ENCODE results near the gene MBD6.
A peak's percentile ranks its signal among the peaks of the same experiment; 100 is the strongest.

The MBD6 gene

GRCh38 chr12:57536597-57536942, 13.9 kb downstream of the MBD6 start:
- Histone ChIP-seq H3K4me1 (ENCODE audit: insufficient read depth, insufficient read length) (no peaks in the 10 kb centered on the region), H3K27me3 (ENCODE audit: insufficient read depth, insufficient read length) (no peaks in the 10 kb centered on the region), H3K9me3 (ENCODE audit: insufficient read depth, low read length) (no peaks in the 10 kb centered on the region), H3K4me3 (ENCODE audit: insufficient read length, low read depth) (no peak overlapping the region), H3K36me3 (ENCODE audit: insufficient read depth, insufficient read length, low read length) (peaks cover 81% of the 10 kb centered on the region), H3K9ac (ENCODE audit: insufficient read length, low read depth) (no peak overlapping the region)
- DNase-seq (ENCODE audit: low read depth, low spot score), result no peak
- TF ChIP-seq SUZ12 (IDR thresholded peaks at IDR 0.05; ENCODE audit: extremely low read depth, insufficient read depth, insufficient read length), result no peak
- no peak for TF ChIP-seq YY1 (IDR thresholded peaks at IDR 0.05; ENCODE audit: insufficient read depth, insufficient read length)
- no peak for TF ChIP-seq ZNF274 (IDR thresholded peaks at IDR 0.05; ENCODE audit: low read depth, low read length)

DNA sequence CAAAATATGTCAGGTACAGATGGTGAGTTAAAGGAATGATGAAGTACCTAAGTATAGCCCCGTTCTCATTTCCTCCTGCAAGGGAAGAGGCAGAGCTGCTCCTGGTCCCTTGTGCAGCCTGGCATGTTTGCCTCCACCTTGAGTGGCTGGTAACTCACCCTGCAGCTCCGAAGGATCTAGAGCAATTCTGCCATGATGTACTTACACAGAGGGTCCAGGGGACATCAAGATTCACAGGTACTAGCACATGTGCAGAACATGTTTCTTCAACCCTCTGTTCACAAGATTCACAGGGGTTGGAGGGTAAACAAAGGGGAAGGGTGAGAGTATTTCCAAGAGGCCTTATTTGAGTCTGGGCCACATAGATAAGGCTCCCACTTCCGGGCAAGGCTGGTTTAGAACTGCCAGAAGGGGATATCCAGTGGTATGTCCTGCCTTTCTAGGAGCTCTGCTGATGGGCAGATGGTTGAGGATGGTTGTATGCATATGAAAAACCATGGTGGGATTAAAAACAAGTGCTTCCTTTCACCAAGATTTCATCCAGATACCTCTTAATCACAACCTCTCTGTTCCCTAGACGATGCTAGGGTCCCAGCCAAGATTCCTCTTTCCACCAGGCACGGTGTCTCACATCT, 16.6 kb downstream of the MBD6 start:
- no peaks in the 10 kb centered on the region for H3K9me3 ChIP-seq (ENCODE audit: insufficient read depth, low read length)
- no peak for TF ChIP-seq SUZ12 (IDR thresholded peaks at IDR 0.05; ENCODE audit: extremely low read depth, insufficient read depth, insufficient read length)
- no peak for TF ChIP-seq YY1 (IDR thresholded peaks at IDR 0.05; ENCODE audit: insufficient read depth, insufficient read length)
- no peak for TF ChIP-seq ZNF274 (IDR thresholded peaks at IDR 0.05; ENCODE audit: low read depth, low read length)
- H3K9ac ChIP-seq (ENCODE audit: insufficient read length, low read depth), result no peak overlapping the region
- no peak overlapping the region for H3K4me3 ChIP-seq (ENCODE audit: insufficient read length, low read depth)
- H3K27me3 ChIP-seq (ENCODE audit: insufficient read depth, insufficient read length), result no peaks in the 10 kb centered on the region
- H3K36me3 ChIP-seq (ENCODE audit: insufficient read depth, insufficient read length, low read length), result peaks cover 68% of the 10 kb centered on the region
- no peaks in the 10 kb centered on the region for H3K4me1 ChIP-seq (ENCODE audit: insufficient read depth, insufficient read length)
- DNase-seq (ENCODE audit: low read depth, low spot score), result no peak

DNA sequence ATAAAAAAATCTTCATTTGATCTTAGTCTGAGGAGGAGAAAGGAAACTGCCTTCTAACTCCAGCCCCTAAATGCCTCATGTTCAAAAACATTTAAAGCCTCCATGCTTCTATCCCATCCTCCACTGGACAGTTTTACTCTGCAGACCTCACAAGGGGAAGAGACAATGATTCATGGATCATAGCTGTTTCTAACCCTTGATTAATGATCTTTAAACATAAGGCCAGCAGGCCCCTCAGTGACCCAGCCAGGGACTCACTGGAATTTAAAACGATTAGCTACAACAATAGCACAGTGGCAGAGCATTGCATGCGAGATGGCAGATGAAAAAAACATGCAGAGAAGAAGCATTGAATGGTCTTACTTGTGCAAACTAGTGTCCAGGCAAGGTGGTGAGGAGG, 18.4 kb downstream of the MBD6 start:
- H3K4me3 ChIP-seq (ENCODE audit: insufficient read length, low read depth), result no peak overlapping the region
- peaks cover 67% of the 10 kb centered on the region for H3K36me3 ChIP-seq (ENCODE audit: insufficient read depth, insufficient read length, low read length)
- no peaks in the 10 kb centered on the region for H3K9me3 ChIP-seq (ENCODE audit: insufficient read depth, low read length)
- TF ChIP-seq SUZ12 (IDR thresholded peaks at IDR 0.05; ENCODE audit: extremely low read depth, insufficient read depth, insufficient read length) (no peak), ZNF274 (IDR thresholded peaks at IDR 0.05; ENCODE audit: low read depth, low read length) (no peak), YY1 (IDR thresholded peaks at IDR 0.05; ENCODE audit: insufficient read depth, insufficient read length) (no peak)
- DNase-seq (ENCODE audit: low read depth, low spot score), result no peak
- peaks cover 4% of the 10 kb centered on the region for H3K4me1 ChIP-seq (ENCODE audit: insufficient read depth, insufficient read length)
- no peaks in the 10 kb centered on the region for H3K27me3 ChIP-seq (ENCODE audit: insufficient read depth, insufficient read length)
- no peak overlapping the region for H3K9ac ChIP-seq (ENCODE audit: insufficient read length, low read depth)

- DNase-seq (ENCODE audit: low read depth, low spot score), result no peak
- no peaks in the 10 kb centered on the region for H3K9me3 ChIP-seq (ENCODE audit: insufficient read depth, low read length)
- TF ChIP-seq SUZ12 (IDR thresholded peaks at IDR 0.05; ENCODE audit: extremely low read depth, insufficient read depth, insufficient read length), result no peak
- TF ChIP-seq ZNF274 (IDR thresholded peaks at IDR 0.05; ENCODE audit: low read depth, low read length), result no peak
- TF ChIP-seq YY1 (IDR thresholded peaks at IDR 0.05; ENCODE audit: insufficient read depth, insufficient read length), result no peak
- no peak overlapping the region for H3K4me3 ChIP-seq (ENCODE audit: insufficient read length, low read depth)
- H3K4me1 ChIP-seq (ENCODE audit: insufficient read depth, insufficient read length), result peaks cover 9% of the 10 kb centered on the region
- H3K27me3 ChIP-seq (ENCODE audit: insufficient read depth, insufficient read length), result no peaks in the 10 kb centered on the region
- H3K36me3 ChIP-seq (ENCODE audit: insufficient read depth, insufficient read length, low read length), result peaks cover 61% of the 10 kb centered on the region
- no peak overlapping the region for H3K9ac ChIP-seq (ENCODE audit: insufficient read length, low read depth)
Measured at GRCh38 chr12:57541717-57542116, 19.1 kb downstream of the MBD6 start.

DNA sequence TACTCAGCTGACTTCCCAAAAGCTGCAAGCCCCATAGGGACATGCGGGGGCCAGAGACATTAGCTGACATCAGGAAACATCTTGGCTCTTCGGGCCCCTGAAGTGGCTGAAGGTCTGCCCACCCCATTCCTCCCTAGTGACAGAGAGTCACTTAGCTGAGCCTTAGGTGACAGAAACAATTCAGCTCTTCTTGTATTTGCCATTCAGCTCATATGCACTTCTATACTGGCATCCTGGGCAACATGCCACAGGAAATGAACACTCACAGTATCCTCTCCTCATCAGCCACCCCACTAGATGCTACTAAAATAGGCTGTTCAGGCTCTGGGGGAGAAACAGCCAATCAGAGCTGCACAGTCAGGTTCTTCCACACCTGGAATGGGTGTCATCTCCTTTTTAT, 21.0 kb downstream of the MBD6 start:
- Histone ChIP-seq H3K36me3 (ENCODE audit: insufficient read depth, insufficient read length, low read length) (peaks cover 49% of the 10 kb centered on the region), H3K4me3 (ENCODE audit: insufficient read length, low read depth) (no peak overlapping the region), H3K4me1 (ENCODE audit: insufficient read depth, insufficient read length) (peaks cover 9% of the 10 kb centered on the region), H3K9me3 (ENCODE audit: insufficient read depth, low read length) (no peaks in the 10 kb centered on the region), H3K9ac (ENCODE audit: insufficient read length, low read depth) (no peak overlapping the region), H3K27me3 (ENCODE audit: insufficient read depth, insufficient read length) (peaks cover 14% of the 10 kb centered on the region)
- TF ChIP-seq YY1 (IDR thresholded peaks at IDR 0.05; ENCODE audit: insufficient read depth, insufficient read length) (no peak), SUZ12 (IDR thresholded peaks at IDR 0.05; ENCODE audit: extremely low read depth, insufficient read depth, insufficient read length) (no peak), ZNF274 (IDR thresholded peaks at IDR 0.05; ENCODE audit: low read depth, low read length) (no peak)
- DNase-seq (ENCODE audit: low read depth, low spot score), result no peak

GRCh38 chr12:57545809-57546437, 23.3 kb downstream of the MBD6 start:
- Histone ChIP-seq H3K9me3 (ENCODE audit: insufficient read depth, low read length) (no peaks in the 10 kb centered on the region), H3K9ac (ENCODE audit: insufficient read length, low read depth) (peak overlapping the region; percentile 94), H3K4me3 (ENCODE audit: insufficient read length, low read depth) (peak overlapping the region; percentile 86), H3K36me3 (ENCODE audit: insufficient read depth, insufficient read length, low read length) (peaks cover 34% of the 10 kb centered on the region), H3K27me3 (ENCODE audit: insufficient read depth, insufficient read length) (peaks cover 34% of the 10 kb centered on the region), H3K4me1 (ENCODE audit: insufficient read depth, insufficient read length) (peaks cover 9% of the 10 kb centered on the region)
- no peak for DNase-seq (ENCODE audit: low read depth, low spot score)
- TF ChIP-seq SUZ12 (IDR thresholded peaks at IDR 0.05; ENCODE audit: extremely low read depth, insufficient read depth, insufficient read length), result no peak
- TF ChIP-seq YY1 (IDR thresholded peaks at IDR 0.05; ENCODE audit: insufficient read depth, insufficient read length), result no peak
- TF ChIP-seq ZNF274 (IDR thresholded peaks at IDR 0.05; ENCODE audit: low read depth, low read length), result no peak

DNA sequence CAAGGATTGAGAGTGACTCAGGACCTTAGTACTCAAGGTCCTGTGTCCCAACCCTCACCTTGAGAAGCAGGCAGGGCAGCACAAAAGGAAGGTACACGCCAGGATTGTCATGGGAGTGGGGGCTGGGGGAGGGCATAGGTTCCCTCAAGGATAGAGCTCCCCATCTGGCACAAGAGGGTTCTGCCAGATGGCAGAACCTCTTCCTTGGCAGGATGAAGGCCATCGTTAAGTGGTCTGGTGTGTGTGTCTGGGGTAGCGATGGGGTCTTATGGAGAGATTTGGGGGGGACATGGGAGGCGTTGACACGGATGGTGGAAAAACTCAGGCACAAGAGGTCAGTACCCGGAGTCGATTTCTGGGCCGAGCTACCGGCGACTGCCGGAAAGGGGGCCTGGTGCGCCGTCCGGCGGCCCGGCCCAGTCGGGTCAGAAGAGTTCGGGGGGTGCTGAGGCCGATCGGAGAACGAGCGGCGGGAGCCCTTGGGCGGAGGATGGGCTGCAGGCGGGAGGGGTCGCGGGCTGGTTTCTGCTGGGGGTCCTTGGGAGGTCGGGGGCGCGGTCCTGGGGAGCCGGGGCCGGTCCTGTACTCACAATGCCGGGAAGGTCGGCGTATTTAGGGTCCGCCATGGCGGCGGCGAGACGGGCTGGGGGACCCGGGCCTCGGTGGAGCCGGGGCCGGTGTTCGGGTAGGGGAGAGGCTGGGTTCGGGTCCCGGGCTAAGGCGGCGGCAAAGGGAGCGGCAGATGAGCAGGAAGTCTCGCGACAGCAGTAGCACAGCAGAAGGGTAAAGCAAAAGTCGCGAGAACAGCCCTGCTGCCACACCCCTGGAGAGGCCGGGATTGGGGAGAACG, 24.0 kb downstream of the MBD6 start, which contains the start of gene DCTN2:
DCTN2 (minus strand) TSS at position 755 of the 850 bp plus-strand sequence; CDS start at position 626, 129 bp downstream.
- no peaks in the 10 kb centered on the region for H3K9me3 ChIP-seq (ENCODE audit: insufficient read depth, low read length)
- no peak for TF ChIP-seq SUZ12 (IDR thresholded peaks at IDR 0.05; ENCODE audit: extremely low read depth, insufficient read depth, insufficient read length)
- no peak for TF ChIP-seq ZNF274 (IDR thresholded peaks at IDR 0.05; ENCODE audit: low read depth, low read length)
- no peak for TF ChIP-seq YY1 (IDR thresholded peaks at IDR 0.05; ENCODE audit: insufficient read depth, insufficient read length)
- peaks cover 42% of the 10 kb centered on the region for H3K27me3 ChIP-seq (ENCODE audit: insufficient read depth, insufficient read length)
- H3K4me1 ChIP-seq (ENCODE audit: insufficient read depth, insufficient read length), result peaks cover 9% of the 10 kb centered on the region
- peak within 1 kb of the TSS; percentile 86 for H3K4me3 ChIP-seq (ENCODE audit: insufficient read length, low read depth)
- H3K9ac ChIP-seq (ENCODE audit: insufficient read length, low read depth), result peak within 1 kb of the TSS; percentile 94
- DNase-seq (ENCODE audit: low read depth, low spot score), result peak; percentile 92
- peaks cover 27% of the 10 kb centered on the region for H3K36me3 ChIP-seq (ENCODE audit: insufficient read depth, insufficient read length, low read length)
